PFSK-1 (cell line): Measurements from ENCODE around the gene PCCA.

Source experiments
- FOXP2 ChIP-seq: optimal IDR thresholded peaks from 2 replicates; pipeline ENCODE3; 2011; ENCODE audit warnings: borderline replicate concordance, control low read depth, inconsistent platforms; ENCODE audit not compliant: insufficient read depth; ENCODE audit errors: extremely low read length, extremely low read depth
- POLR2AphosphoS5 ChIP-seq: IDR thresholded peaks from 2 replicates; pipeline ENCODE4 v1.6.1; 2012; ENCODE audit warnings: low read depth, mild to moderate bottlenecking, control low read depth, low read length, moderate library complexity
- SIN3A ChIP-seq: IDR thresholded peaks from 2 replicates; pipeline ENCODE4 v1.6.1; 2012; ENCODE audit warnings: mild to moderate bottlenecking, low read length, moderate library complexity, borderline replicate concordance; ENCODE audit not compliant: insufficient read depth
- TAF1 ChIP-seq: IDR thresholded peaks from 2 replicates; pipeline ENCODE4 v1.6.1; 2012; ENCODE audit warnings: low read length, control low read depth, borderline replicate concordance; ENCODE audit not compliant: insufficient read depth
- TF ChIP-seq, protein P1 (sequence below), 2 experiments: IDR thresholded peaks; 2 replicates each; pipeline versions ENCODE4 v1.6.1 to v1.8.0; 2011 to 2012; ENCODE audit warnings: low read depth in 2 of 2, low read length in 2 of 2, control low read depth in 1 of 2, inconsistent platforms in 1 of 2, mild to moderate bottlenecking in 1 of 2, moderate library complexity in 1 of 2; ENCODE audit not compliant: insufficient read depth in 1 of 2

The PCCA gene

DNA sequence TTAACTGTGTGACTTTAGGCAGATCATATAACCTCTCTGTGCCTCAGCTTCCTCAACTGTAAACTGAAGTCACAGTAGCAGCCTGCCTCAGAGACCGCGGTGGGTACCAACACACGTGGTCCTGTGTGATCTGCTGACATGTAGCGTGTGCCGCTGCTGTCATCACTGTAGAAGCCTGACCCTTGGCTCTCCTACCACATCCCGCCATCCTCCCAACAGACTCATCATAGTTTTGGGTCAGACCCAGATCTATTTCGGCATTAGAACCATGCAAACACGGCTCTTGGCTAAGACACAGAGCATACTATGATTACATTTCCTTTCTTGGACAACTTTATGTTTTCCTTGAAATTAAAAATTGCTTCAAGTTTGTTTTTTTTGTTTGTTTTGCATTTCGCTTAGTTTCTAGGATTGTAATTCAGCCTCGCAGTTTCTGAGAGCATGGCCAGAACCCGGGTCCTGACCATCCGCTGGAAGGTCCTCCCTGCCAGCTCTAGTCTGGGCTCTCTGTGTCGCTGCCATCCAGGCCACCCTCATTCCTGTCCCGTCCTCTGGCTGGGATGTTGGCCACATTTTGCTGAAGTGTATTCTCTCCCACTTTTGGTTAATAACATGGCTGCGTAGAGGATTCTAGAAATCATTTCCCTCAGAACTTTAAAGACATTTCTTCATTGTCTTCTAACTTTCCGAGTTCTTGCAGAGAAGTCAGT is 446.7 kb downstream of the PCCA start:
- TF ChIP-seq, protein P1, sequence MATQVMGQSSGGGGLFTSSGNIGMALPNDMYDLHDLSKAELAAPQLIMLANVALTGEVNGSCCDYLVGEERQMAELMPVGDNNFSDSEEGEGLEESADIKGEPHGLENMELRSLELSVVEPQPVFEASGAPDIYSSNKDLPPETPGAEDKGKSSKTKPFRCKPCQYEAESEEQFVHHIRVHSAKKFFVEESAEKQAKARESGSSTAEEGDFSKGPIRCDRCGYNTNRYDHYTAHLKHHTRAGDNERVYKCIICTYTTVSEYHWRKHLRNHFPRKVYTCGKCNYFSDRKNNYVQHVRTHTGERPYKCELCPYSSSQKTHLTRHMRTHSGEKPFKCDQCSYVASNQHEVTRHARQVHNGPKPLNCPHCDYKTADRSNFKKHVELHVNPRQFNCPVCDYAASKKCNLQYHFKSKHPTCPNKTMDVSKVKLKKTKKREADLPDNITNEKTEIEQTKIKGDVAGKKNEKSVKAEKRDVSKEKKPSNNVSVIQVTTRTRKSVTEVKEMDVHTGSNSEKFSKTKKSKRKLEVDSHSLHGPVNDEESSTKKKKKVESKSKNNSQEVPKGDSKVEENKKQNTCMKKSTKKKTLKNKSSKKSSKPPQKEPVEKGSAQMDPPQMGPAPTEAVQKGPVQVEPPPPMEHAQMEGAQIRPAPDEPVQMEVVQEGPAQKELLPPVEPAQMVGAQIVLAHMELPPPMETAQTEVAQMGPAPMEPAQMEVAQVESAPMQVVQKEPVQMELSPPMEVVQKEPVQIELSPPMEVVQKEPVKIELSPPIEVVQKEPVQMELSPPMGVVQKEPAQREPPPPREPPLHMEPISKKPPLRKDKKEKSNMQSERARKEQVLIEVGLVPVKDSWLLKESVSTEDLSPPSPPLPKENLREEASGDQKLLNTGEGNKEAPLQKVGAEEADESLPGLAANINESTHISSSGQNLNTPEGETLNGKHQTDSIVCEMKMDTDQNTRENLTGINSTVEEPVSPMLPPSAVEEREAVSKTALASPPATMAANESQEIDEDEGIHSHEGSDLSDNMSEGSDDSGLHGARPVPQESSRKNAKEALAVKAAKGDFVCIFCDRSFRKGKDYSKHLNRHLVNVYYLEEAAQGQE (IDR thresholded peaks at IDR 0.05; ENCODE audit: insufficient read depth in 1 of 2, low read depth in 2 of 2, low read length in 2 of 2), result no peak
- TF ChIP-seq TAF1, result no peak

DNA sequence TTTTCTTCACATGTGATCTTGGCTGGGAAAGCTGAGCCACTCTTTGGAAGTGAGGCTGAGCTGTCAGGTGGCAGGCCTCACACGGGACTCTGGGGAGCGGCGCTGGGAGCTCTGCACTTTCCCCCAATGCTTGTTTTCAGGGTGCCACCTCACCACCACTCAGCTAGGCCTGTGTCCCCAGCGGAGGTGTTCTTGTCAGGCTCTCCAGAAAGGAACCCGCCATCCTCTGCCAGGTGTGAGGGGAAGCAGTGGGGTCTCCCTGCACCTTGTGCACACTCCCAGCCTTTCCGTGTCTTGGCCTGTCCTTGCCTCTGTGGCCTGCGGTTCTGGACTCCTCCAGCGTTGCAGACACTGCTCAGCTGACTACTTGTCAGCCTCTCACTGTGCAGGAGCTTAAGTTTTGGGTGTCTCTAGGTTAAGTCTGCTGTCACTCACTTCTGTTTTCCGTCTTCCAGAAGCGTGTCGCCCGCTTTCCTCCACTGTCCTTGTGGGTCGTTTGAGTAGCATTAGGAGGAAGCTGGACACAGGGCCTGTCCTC is 447.8 kb downstream of the PCCA start:
- no peak for TF ChIP-seq FOXP2
- TF ChIP-seq SIN3A, result no peak
- TF ChIP-seq, protein P1 (IDR thresholded peaks at IDR 0.05; ENCODE audit: insufficient read depth in 1 of 2, low read depth in 2 of 2, low read length in 2 of 2), result no peak
- TF ChIP-seq TAF1, result no peak
- TF ChIP-seq POLR2AphosphoS5, result no peak

DNA sequence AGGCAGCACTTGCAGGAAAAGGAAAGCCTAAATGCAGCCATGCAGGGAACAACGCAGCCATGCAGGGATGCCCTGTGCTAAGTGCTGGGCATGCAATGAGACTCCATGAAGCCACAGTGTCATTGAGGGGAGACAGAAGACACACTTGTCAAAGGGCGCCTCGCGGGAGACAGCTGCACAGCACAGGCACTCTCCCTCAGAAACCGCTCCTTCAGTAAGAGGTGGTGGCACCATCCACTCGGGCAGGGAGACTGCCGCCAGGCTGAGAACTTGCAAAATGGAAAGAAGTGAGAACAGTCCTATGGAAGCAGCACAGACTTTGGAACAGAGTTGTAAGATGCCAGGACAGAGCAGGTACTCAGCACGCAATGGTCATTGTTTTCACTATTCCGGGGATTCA is 448.6 kb downstream of the PCCA start:
- TF ChIP-seq POLR2AphosphoS5, result no peak
- TF ChIP-seq SIN3A, result no peak
- TF ChIP-seq TAF1, result no peak
- TF ChIP-seq FOXP2, result no peak
- TF ChIP-seq, protein P1 (IDR thresholded peaks at IDR 0.05; ENCODE audit: insufficient read depth in 1 of 2, low read depth in 2 of 2, low read length in 2 of 2), result no peak

DNA sequence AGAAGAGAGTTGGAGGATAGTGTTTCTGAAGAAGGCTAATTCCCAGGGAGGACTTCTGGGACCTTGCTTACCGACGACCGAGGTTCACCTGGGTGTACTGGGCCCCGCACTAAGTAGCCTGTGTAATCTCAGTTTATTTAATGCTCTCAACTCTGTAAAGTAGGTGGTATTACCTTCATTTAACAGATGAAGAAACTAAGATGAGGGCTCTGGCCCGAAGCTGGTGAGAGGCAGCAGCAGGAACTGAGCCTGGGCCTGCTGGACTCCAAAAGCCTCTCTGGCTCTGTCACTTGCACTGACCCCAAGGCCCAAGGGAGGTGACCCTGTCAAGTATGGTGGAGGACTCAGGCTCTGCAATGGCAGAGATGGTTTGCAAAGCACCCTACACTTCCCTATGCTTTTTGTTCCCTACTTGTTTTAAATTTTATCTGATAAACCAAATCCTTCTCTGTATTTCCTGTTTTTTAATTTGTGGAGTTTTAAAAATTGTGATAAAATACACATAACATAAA is 449.1 kb downstream of the PCCA start:
- TF ChIP-seq POLR2AphosphoS5 (no peak), TAF1 (no peak), SIN3A (no peak), FOXP2 (no peak)
- TF ChIP-seq, protein P1 (IDR thresholded peaks at IDR 0.05; ENCODE audit: insufficient read depth in 1 of 2, low read depth in 2 of 2, low read length in 2 of 2), result no peak

DNA sequence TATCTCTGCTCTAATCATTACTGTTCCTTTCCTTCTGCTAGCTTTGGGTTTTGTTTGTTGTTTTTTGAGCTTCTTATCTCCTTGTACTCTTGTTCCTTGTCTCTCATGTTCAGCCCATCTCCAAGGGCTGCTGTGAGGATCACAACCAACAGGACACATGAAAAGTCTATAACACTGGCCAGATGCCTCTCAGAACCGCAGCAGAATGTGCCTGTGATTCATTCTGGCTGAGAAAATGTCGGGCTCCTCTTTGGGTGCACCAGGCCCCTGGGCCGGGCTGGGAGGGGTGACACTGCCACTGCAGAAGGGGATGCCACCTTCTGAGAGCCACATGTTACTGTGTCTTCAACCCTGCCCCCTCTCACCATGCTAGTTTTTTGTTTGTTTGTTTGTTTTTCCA is 451.7 kb downstream of the PCCA start:
- TF ChIP-seq POLR2AphosphoS5 (no peak), FOXP2 (no peak), TAF1 (no peak), SIN3A (no peak)
- TF ChIP-seq, protein P1 (IDR thresholded peaks at IDR 0.05; ENCODE audit: insufficient read depth in 1 of 2, low read depth in 2 of 2, low read length in 2 of 2), result no peak
